Lower lobe of right lung (tissue), 2 donors: Measurements from ENCODE around the gene CD99. TPM values are rescaled to one million over a fixed set of nuclear protein-coding genes. Genes with fewer than 3 reads are reported as not detected.
A peak's percentile ranks its signal among the peaks of the same experiment; 100 is the strongest.

Experiments
- ATAC-seq, 2 donors: fragments of 200-7000 bp; cut with Tn5 transposase; one replicate each; pipeline ENCODE4 v1.9.1; 2020 to 2022; ENCODE audit warnings: mild to moderate bottlenecking in 2 of 2, moderate library complexity in 2 of 2
- DNase-seq: peaks from one replicate; pipeline ENCODE4 v3.0.0-alpha.2; 2020
- H3K27ac ChIP-seq: fragments of 200-600 bp; one replicate; pipeline ENCODE4 v1.8.0; 2022
- H3K27me3 ChIP-seq: fragments of 200-600 bp; one replicate; pipeline ENCODE4 v1.8.0; 2022; ENCODE audit warnings: low read depth
- H3K36me3 ChIP-seq: fragments of 200-600 bp; one replicate; pipeline ENCODE4 v1.8.0; 2022; ENCODE audit warnings: mild to moderate bottlenecking
- H3K4me1 ChIP-seq: fragments of 200-600 bp; one replicate; pipeline ENCODE4 v1.8.0; 2022
- H3K4me3 ChIP-seq: fragments of 200-600 bp; one replicate; pipeline ENCODE4 v1.8.0; 2022; ENCODE audit warnings: mild to moderate bottlenecking
- H3K9me3 ChIP-seq: fragments of 200-600 bp; one replicate; pipeline ENCODE4 v1.8.0; 2022
- intact Hi-C: fragments of 100-400 bp; cut with DNase I; formaldehyde crosslinking; loops from one replicate; pipeline ENCODE4 v1.11.0; 2022
- total RNA-seq: library from RNA; stranded (reverse); fragmentation: NEBNext Ultra II Directional; extraction: Animal tissue kit (Norgen Biotek cat#: 25700); gene quantifications from one replicate; pipeline ENCODE4 v1.2.1, GENCODE V29; 2021
- TF ChIP-seq, protein P1 (sequence below): fragments of 200-600 bp; IDR thresholded peaks from one replicate; pipeline ENCODE4 v1.8.0; 2022; ENCODE audit warnings: antibody characterized with exemption, mild to moderate bottlenecking
- donor health status: DM: no; HTN: yes; CAD: no; lungs with severe emphysema.

The CD99 gene
- total RNA-seq, 1 donor from 2014 or later = 249 TPM

- peak overlapping the region; percentile 78 for H3K27ac ChIP-seq
- ATAC-seq (peak; percentile 68 to 76), DNase-seq (no peak)
- no peaks in the 10 kb centered on the region for H3K36me3 ChIP-seq
- TF ChIP-seq, protein P1, sequence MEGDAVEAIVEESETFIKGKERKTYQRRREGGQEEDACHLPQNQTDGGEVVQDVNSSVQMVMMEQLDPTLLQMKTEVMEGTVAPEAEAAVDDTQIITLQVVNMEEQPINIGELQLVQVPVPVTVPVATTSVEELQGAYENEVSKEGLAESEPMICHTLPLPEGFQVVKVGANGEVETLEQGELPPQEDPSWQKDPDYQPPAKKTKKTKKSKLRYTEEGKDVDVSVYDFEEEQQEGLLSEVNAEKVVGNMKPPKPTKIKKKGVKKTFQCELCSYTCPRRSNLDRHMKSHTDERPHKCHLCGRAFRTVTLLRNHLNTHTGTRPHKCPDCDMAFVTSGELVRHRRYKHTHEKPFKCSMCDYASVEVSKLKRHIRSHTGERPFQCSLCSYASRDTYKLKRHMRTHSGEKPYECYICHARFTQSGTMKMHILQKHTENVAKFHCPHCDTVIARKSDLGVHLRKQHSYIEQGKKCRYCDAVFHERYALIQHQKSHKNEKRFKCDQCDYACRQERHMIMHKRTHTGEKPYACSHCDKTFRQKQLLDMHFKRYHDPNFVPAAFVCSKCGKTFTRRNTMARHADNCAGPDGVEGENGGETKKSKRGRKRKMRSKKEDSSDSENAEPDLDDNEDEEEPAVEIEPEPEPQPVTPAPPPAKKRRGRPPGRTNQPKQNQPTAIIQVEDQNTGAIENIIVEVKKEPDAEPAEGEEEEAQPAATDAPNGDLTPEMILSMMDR = peak; percentile 51
- H3K4me1 ChIP-seq = peaks cover 81% of the 10 kb centered on the region
- H3K9me3 ChIP-seq = no peaks in the 10 kb centered on the region
- H3K4me3 ChIP-seq = no peak overlapping the region
- H3K27me3 ChIP-seq = no peaks in the 10 kb centered on the region
- intact Hi-C loops = no loop called here
Observed at GRCh38 chrX:2703991-2704369, 12.9 kb downstream of the CD99 start.

DNA sequence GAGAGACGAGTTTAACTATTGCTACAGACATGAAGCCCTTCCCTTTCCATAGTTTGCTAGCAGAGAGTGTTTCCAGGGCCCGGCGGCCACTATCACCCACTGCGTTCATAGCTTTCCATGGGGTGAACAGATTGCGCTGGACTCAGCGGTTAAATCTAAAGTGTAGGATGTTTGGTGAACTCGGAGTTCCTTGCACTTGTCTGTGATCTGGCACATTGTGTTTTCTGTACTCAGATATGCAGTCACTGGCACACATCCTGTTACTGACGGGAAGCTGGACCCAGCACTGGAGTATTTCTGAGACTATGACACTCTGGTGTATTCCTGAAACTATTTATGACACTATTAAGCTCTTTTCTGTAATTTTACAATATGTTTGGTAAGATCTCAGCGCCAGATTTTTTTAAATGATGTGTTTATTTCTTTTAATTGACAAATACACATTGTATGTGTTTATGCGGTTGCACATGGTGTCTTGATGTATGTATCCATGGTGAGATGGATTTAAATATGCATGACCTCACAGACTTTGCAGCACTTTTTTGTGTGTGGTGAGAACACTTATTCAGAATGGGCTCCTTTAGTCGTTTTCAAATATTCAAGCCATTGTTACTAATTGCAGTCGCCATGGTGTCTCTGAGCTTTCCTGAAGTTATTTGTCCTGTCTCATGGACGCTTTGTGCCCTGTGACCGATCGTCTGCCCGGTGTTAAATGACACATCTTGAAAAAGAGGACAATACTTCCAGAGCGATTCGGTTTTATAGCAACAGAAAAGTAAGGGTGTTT, 14.1 kb downstream of the CD99 start:
- Histone ChIP-seq H3K9me3 (no peaks in the 10 kb centered on the region), H3K36me3 (no peaks in the 10 kb centered on the region), H3K4me1 (peaks cover 84% of the 10 kb centered on the region), H3K4me3 (no peak overlapping the region), H3K27ac (peak overlapping the region; percentile 78), H3K27me3 (no peaks in the 10 kb centered on the region)
- DNase-seq (no peak), ATAC-seq (peak; percentile 6 to 43)
- TF ChIP-seq, protein P1 = no peak
- intact Hi-C loops = no loop called here

- Histone ChIP-seq H3K27ac (peak overlapping the region; percentile 29), H3K9me3 (no peaks in the 10 kb centered on the region), H3K27me3 (no peaks in the 10 kb centered on the region), H3K4me1 (peaks cover 83% of the 10 kb centered on the region), H3K36me3 (peaks cover 10% of the 10 kb centered on the region), H3K4me3 (no peak overlapping the region)
- DNase-seq = no peak
- peak; percentile 46 to 74 for ATAC-seq
- intact Hi-C loops = no loop called here
- TF ChIP-seq, protein P1 = no peak
Observed at GRCh38 chrX:2707334-2707760, 16.3 kb downstream of the CD99 start.

DNA sequence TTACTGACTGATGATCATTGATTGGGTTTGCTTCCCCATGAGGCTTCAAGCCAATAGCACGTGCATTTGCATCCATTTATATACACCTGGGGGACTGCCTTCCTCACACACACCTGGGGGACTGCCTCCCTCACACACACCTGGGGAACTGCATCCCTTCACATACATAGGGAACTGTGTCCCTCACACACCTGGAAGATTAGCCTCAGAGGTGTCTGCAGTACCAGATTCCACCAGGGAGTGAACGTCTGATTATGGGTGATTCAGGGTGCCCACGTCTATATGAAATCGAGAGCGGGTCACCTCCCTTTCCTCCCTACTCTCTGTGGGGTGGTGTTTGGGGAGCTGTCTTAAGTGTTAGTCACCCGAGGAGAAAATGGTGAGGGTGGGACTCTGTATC, 16.9 kb downstream of the CD99 start:
- TF ChIP-seq, protein P1 = no peak
- no peaks in the 10 kb centered on the region for H3K9me3 ChIP-seq
- peaks cover 16% of the 10 kb centered on the region for H3K36me3 ChIP-seq
- ATAC-seq (no peak), DNase-seq (no peak)
- intact Hi-C loops = no loop called here
- peaks cover 76% of the 10 kb centered on the region for H3K4me1 ChIP-seq
- no peaks in the 10 kb centered on the region for H3K27me3 ChIP-seq
- peak overlapping the region; percentile 29 for H3K27ac ChIP-seq
- H3K4me3 ChIP-seq = no peak overlapping the region

DNA sequence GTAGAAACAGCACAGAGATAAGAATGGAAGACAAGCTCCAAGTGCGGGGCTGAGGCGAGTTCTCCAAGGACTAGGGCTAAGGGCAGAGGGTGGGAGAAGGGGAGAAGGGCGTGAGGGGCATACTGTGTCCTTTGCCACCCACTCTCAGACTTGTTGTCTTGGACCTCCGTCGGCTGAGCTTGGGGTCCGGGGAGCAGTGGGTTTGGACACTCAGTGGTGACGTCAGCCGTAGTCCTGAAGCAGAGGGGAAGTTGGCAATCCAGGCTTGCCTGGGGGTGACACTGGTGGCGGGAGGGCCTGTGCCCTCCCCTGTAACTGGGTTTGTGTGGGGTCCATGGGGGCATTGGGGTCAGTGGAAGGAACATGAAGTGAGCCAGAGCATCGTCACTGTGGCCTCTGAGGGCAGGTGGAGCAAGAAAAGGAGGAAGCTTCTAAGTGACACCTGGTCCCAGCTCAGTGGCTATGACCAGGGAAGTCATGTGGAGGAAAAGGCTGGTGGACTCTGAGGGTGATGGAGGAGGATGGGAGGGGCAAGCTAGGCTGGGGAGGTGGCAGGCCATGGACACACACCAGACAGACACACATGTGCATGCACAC, 17.6 kb downstream of the CD99 start:
- Histone ChIP-seq H3K27me3 (no peaks in the 10 kb centered on the region), H3K4me3 (no peak overlapping the region), H3K36me3 (peaks cover 23% of the 10 kb centered on the region), H3K4me1 (peaks cover 73% of the 10 kb centered on the region), H3K27ac (no peak overlapping the region), H3K9me3 (no peaks in the 10 kb centered on the region)
- intact Hi-C loops = no loop called here
- peak in 1 of 2 donors; percentile 15 for ATAC-seq
- DNase-seq = no peak
- TF ChIP-seq, protein P1 = no peak
